ENCODE measurements around the gene PGM2.

The PGM2 gene

GRCh38 chr4:37908488-37909331 lies 82.2 kb downstream of the PGM2 start:
- no peak for DNase-seq (ENCODE audit: insufficient read length, low spot score)
- no peak for FAIRE-seq
- TF ChIP-seq, protein P1, sequence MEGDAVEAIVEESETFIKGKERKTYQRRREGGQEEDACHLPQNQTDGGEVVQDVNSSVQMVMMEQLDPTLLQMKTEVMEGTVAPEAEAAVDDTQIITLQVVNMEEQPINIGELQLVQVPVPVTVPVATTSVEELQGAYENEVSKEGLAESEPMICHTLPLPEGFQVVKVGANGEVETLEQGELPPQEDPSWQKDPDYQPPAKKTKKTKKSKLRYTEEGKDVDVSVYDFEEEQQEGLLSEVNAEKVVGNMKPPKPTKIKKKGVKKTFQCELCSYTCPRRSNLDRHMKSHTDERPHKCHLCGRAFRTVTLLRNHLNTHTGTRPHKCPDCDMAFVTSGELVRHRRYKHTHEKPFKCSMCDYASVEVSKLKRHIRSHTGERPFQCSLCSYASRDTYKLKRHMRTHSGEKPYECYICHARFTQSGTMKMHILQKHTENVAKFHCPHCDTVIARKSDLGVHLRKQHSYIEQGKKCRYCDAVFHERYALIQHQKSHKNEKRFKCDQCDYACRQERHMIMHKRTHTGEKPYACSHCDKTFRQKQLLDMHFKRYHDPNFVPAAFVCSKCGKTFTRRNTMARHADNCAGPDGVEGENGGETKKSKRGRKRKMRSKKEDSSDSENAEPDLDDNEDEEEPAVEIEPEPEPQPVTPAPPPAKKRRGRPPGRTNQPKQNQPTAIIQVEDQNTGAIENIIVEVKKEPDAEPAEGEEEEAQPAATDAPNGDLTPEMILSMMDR (IDR thresholded peaks at IDR 0.05; ENCODE audit: insufficient read depth, missing control alignments): no peak

GRCh38 chr4:37909332-37910090 lies 83.0 kb downstream of the PGM2 start:
- TF ChIP-seq, protein P1 (IDR thresholded peaks at IDR 0.05; ENCODE audit: insufficient read depth, missing control alignments): no peak
- FAIRE-seq (no peak), DNase-seq (ENCODE audit: insufficient read length, low spot score) (no peak)

GRCh38 chr4:37910091-37910486 lies 83.6 kb downstream of the PGM2 start:
- DNase-seq (ENCODE audit: insufficient read length, low spot score) (no peak), FAIRE-seq (no peak)
- TF ChIP-seq, protein P1 (IDR thresholded peaks at IDR 0.05; ENCODE audit: insufficient read depth, missing control alignments): no peak
